Anterior cingulate cortex (tissue), 58 donors: ENCODE measurements around the gene ATP13A3.

Experiments
- DNase-seq, 58 donors: peaks; one replicate each; lab custom pipeline; 2025; lab: John Stamatoyannopoulos, UW

Gene ATP13A3

GRCh38 chr3:194379231-194379630 is 107.6 kb downstream of the ATP13A3 start:
- DNase-seq, result no peak

- no peak for DNase-seq
Observed at GRCh38 chr3:194377708-194378107, 109.1 kb downstream of the ATP13A3 start.

GRCh38 chr3:194376241-194376560 is 110.6 kb downstream of the ATP13A3 start:
- DNase-seq, result no peak

GRCh38 chr3:194375473-194376240 is 111.1 kb downstream of the ATP13A3 start:
- no peak for DNase-seq

GRCh38 chr3:194374935-194375334 is 111.9 kb downstream of the ATP13A3 start:
- no peak for DNase-seq

GRCh38 chr3:194373899-194374298 is 112.9 kb downstream of the ATP13A3 start:
- no peak for DNase-seq

- DNase-seq, result no peak
Observed at GRCh38 chr3:194373028-194373427, 113.8 kb downstream of the ATP13A3 start.

GRCh38 chr3:194370753-194371152 is 116.0 kb downstream of the ATP13A3 start:
- DNase-seq, result no peak

GRCh38 chr3:194369522-194370279 is 117.1 kb downstream of the ATP13A3 start, which contains the start of gene LRRC15:
LRRC15 (minus strand) TSS chr3:194369743; CDS start chr3:194361043, 8,700 bp downstream.
- no peak for DNase-seq

GRCh38 chr3:194368918-194369317 is 117.9 kb downstream of the ATP13A3 start:
- no peak for DNase-seq

GRCh38 chr3:194367992-194368841 is 118.6 kb downstream of the ATP13A3 start:
- no peak for DNase-seq

- DNase-seq, result no peak
Observed at GRCh38 chr3:194365978-194366490, 120.8 kb downstream of the ATP13A3 start.

- no peak for DNase-seq
Observed at GRCh38 chr3:194365526-194365925, 121.3 kb downstream of the ATP13A3 start.

GRCh38 chr3:194364652-194365434 is 122.0 kb downstream of the ATP13A3 start:
- DNase-seq, result peak in 9 of 58 donors; percentile 2 to 60 (median 18)

- no peak for DNase-seq
Observed at GRCh38 chr3:194364314-194364651, 122.5 kb downstream of the ATP13A3 start.

GRCh38 chr3:194360568-194360967 is 126.2 kb downstream of the ATP13A3 start:
- no peak for DNase-seq

- DNase-seq, result no peak
Observed at GRCh38 chr3:194357681-194358080, 129.1 kb downstream of the ATP13A3 start.

GRCh38 chr3:194355379-194355778 is 131.4 kb downstream of the ATP13A3 start:
- no peak for DNase-seq

GRCh38 chr3:194354315-194354714 is 132.5 kb downstream of the ATP13A3 start:
- DNase-seq, result no peak
